HUES48 (cell line): ENCODE measurements around the gene ATP11C.

Experiments
- H3K27ac ChIP-seq: one replicate; pipeline ENCODE4 v1.7.0; 2013; ENCODE audit warnings: low read depth, low read length, inconsistent platforms
- H3K27me3 ChIP-seq: 2 replicates; pipeline ENCODE4 v1.6.1; 2013; ENCODE audit warnings: mild to moderate bottlenecking, low read length; ENCODE audit not compliant: control insufficient read depth, insufficient read depth
- H3K36me3 ChIP-seq: 2 replicates; pipeline ENCODE4 v1.6.1; 2013; ENCODE audit warnings: low read length; ENCODE audit not compliant: control insufficient read depth, insufficient read depth
- H3K4me1 ChIP-seq: 2 replicates; pipeline ENCODE4 v1.6.1; 2013; ENCODE audit warnings: mild to moderate bottlenecking, low read length; ENCODE audit not compliant: control insufficient read depth, insufficient read depth
- H3K4me3 ChIP-seq: 2 replicates; pipeline ENCODE4 v1.5.1; 2013; ENCODE audit warnings: mild to moderate bottlenecking, low read depth, low read length
- H3K9ac ChIP-seq: 2 replicates; pipeline ENCODE4 v1.6.1; 2013; ENCODE audit warnings: mild to moderate bottlenecking, low read depth, low read length, moderate library complexity
- H3K9me3 ChIP-seq: 2 replicates; pipeline ENCODE4 v1.6.1; 2013; ENCODE audit warnings: low read length; ENCODE audit not compliant: control insufficient read depth, insufficient read depth

Gene ATP11C

GRCh38 chrX:139776599-139776998 is 156.3 kb downstream of the ATP11C start:
- no peak overlapping the region for H3K4me3 ChIP-seq
- H3K27ac ChIP-seq = no peak overlapping the region
- peaks cover 9% of the 10 kb centered on the region; the same call in 1 of the 2 replicates for H3K9me3 ChIP-seq
- H3K27me3 ChIP-seq = no peaks in the 10 kb centered on the region
- H3K36me3 ChIP-seq = peaks cover 40% of the 10 kb centered on the region
- no peaks in the 10 kb centered on the region for H3K4me1 ChIP-seq
- no peak overlapping the region for H3K9ac ChIP-seq

- no peak overlapping the region for H3K9ac ChIP-seq
- no peak overlapping the region for H3K27ac ChIP-seq
- no peak overlapping the region for H3K4me3 ChIP-seq
- peaks cover 9% of the 10 kb centered on the region; the same call in 1 of the 2 replicates for H3K9me3 ChIP-seq
- no peaks in the 10 kb centered on the region for H3K4me1 ChIP-seq
- no peaks in the 10 kb centered on the region for H3K27me3 ChIP-seq
- H3K36me3 ChIP-seq = peaks cover 83% of the 10 kb centered on the region
These were observed 162.5 kb downstream of the ATP11C start for GRCh38 chrX:139770366-139770765.

GRCh38 chrX:139766545-139766983 is 166.3 kb downstream of the ATP11C start:
- no peak overlapping the region for H3K4me3 ChIP-seq
- no peaks in the 10 kb centered on the region for H3K9me3 ChIP-seq
- H3K36me3 ChIP-seq = peaks cover 86% of the 10 kb centered on the region
- H3K27ac ChIP-seq = no peak overlapping the region
- no peaks in the 10 kb centered on the region for H3K27me3 ChIP-seq
- H3K4me1 ChIP-seq = no peaks in the 10 kb centered on the region
- no peak overlapping the region for H3K9ac ChIP-seq

- peaks cover 12% of the 10 kb centered on the region for H3K4me1 ChIP-seq
- H3K27me3 ChIP-seq = no peaks in the 10 kb centered on the region
- H3K27ac ChIP-seq = no peak overlapping the region
- no peak overlapping the region for H3K9ac ChIP-seq
- peaks cover 74% of the 10 kb centered on the region for H3K36me3 ChIP-seq
- no peak overlapping the region for H3K4me3 ChIP-seq
- no peaks in the 10 kb centered on the region for H3K9me3 ChIP-seq
These were observed 170.3 kb downstream of the ATP11C start for GRCh38 chrX:139762400-139763183.

- Histone ChIP-seq H3K4me3 (no peak overlapping the region), H3K9ac (no peak overlapping the region), H3K9me3 (0 out of 2 replicates have a peak, but pooled peaks cover 5% of the 10 kb centered on the region), H3K36me3 (peaks cover 63% of the 10 kb centered on the region), H3K4me1 (peaks cover 12% of the 10 kb centered on the region), H3K27ac (no peak overlapping the region), H3K27me3 (no peaks in the 10 kb centered on the region)
These were observed 173.2 kb downstream of the ATP11C start for GRCh38 chrX:139759637-139760036.

- H3K9ac ChIP-seq = no peak overlapping the region
- peaks cover 54% of the 10 kb centered on the region for H3K36me3 ChIP-seq
- peaks cover 9% of the 10 kb centered on the region; the same call in 1 of the 2 replicates for H3K9me3 ChIP-seq
- H3K27ac ChIP-seq = no peak overlapping the region
- H3K27me3 ChIP-seq = no peaks in the 10 kb centered on the region
- H3K4me1 ChIP-seq = peaks cover 12% of the 10 kb centered on the region
- no peak overlapping the region for H3K4me3 ChIP-seq
These were observed 174.0 kb downstream of the ATP11C start for GRCh38 chrX:139758809-139759208.

GRCh38 chrX:139758250-139758649 is 174.6 kb downstream of the ATP11C start:
- Histone ChIP-seq H3K4me3 (no peak overlapping the region), H3K9ac (no peak overlapping the region), H3K9me3 (peaks cover 9% of the 10 kb centered on the region; the same call in 1 of the 2 replicates), H3K4me1 (peaks cover 12% of the 10 kb centered on the region), H3K36me3 (peaks cover 49% of the 10 kb centered on the region), H3K27ac (no peak overlapping the region), H3K27me3 (no peaks in the 10 kb centered on the region)

- no peak overlapping the region for H3K9ac ChIP-seq
- peaks cover 9% of the 10 kb centered on the region; the same call in 1 of the 2 replicates for H3K9me3 ChIP-seq
- no peaks in the 10 kb centered on the region for H3K27me3 ChIP-seq
- peaks cover 28% of the 10 kb centered on the region for H3K36me3 ChIP-seq
- no peak overlapping the region for H3K4me3 ChIP-seq
- no peak overlapping the region for H3K27ac ChIP-seq
- H3K4me1 ChIP-seq = 0 out of 2 replicates have a peak, but pooled peaks cover 6% of the 10 kb centered on the region
These were observed 181.8 kb downstream of the ATP11C start for GRCh38 chrX:139751053-139751452.

- H3K4me1 ChIP-seq = 0 out of 2 replicates have a peak, but pooled peaks cover 6% of the 10 kb centered on the region
- no peaks in the 10 kb centered on the region for H3K27me3 ChIP-seq
- no peak overlapping the region for H3K9ac ChIP-seq
- peaks cover 7% of the 10 kb centered on the region; the same call in 1 of the 2 replicates for H3K9me3 ChIP-seq
- H3K36me3 ChIP-seq = peaks cover 28% of the 10 kb centered on the region
- no peak overlapping the region for H3K4me3 ChIP-seq
- H3K27ac ChIP-seq = no peak overlapping the region
These were observed 182.5 kb downstream of the ATP11C start for GRCh38 chrX:139750390-139750789.

GRCh38 chrX:139739138-139739537 is 193.7 kb downstream of the ATP11C start:
- Histone ChIP-seq H3K9ac (no peak overlapping the region), H3K9me3 (no peaks in the 10 kb centered on the region), H3K4me3 (no peak overlapping the region), H3K27me3 (no peaks in the 10 kb centered on the region), H3K36me3 (peaks cover 68% of the 10 kb centered on the region), H3K4me1 (no peaks in the 10 kb centered on the region; the same call in 1 of the 2 replicates), H3K27ac (peak overlapping the region; percentile 21)

- Histone ChIP-seq H3K9ac (no peak overlapping the region), H3K27ac (peak overlapping the region; percentile 21), H3K27me3 (no peaks in the 10 kb centered on the region), H3K4me3 (no peak overlapping the region), H3K9me3 (no peaks in the 10 kb centered on the region), H3K36me3 (peaks cover 64% of the 10 kb centered on the region), H3K4me1 (no peaks in the 10 kb centered on the region; the same call in 1 of the 2 replicates)
These were observed 194.3 kb downstream of the ATP11C start for GRCh38 chrX:139738581-139738980.
